Body of pancreas (tissue), 4 donors: ENCODE results near the gene ZNF287. TPM values are rescaled to one million over a fixed set of nuclear protein-coding genes. Genes with fewer than 3 reads are reported as not detected.

Experiments used
- ATAC-seq: fragments of 150-250 bp; one replicate; pipeline ENCODE4 v1.9.1; 2016
- DNase-seq, 4 donors: peaks; one replicate each; pipeline ENCODE4 v3.0.0-alpha.2; 2019
- H3K27ac ChIP-seq, 4 donors: fragments of 200-600 bp; sonication (generic); 1 replicate in 3 of 4; 2 replicates in 1 of 4; pipeline versions ENCODE4 v1.5.1 to v1.6.1; 2016 to 2019; ENCODE audit warnings: mild to moderate bottlenecking in 1 of 4, mixed read lengths in 1 of 4, moderate library complexity in 1 of 4
- H3K27me3 ChIP-seq, 2 donors: fragments of 200-600 bp; sonication (generic); one replicate each; pipeline ENCODE4 v1.6.0; 2016; ENCODE audit warnings: mild to moderate bottlenecking in 1 of 2
- H3K36me3 ChIP-seq, 2 donors: fragments of 200-600 bp; sonication (generic); replicated peaks in 1 of 2; 2 replicates each; pipeline ENCODE4 v1.5.1; 2016; ENCODE audit warnings: low read depth in 2 of 2; ENCODE audit not compliant: insufficient read depth in 1 of 2
- H3K4me1 ChIP-seq: fragments of 200-600 bp; sonication (generic); one replicate; pipeline ENCODE4 v1.6.0; 2016
- H3K4me3 ChIP-seq, 2 donors: fragments of 200-600 bp; sonication (generic); 1 replicate in 1 of 2; 2 replicates in 1 of 2; pipeline ENCODE4 v1.5.1; 2016 to 2019
- H3K9me3 ChIP-seq, 3 donors: fragments of 200-600 bp; sonication (generic); 1 replicate in 2 of 3; 2 replicates in 1 of 3; pipeline ENCODE4 v1.5.1; 2016
- POLR2A ChIP-seq, 3 donors: fragments of 450-650 bp; IDR thresholded peaks; one replicate each; pipeline ENCODE4 v1.6.1; 2016; ENCODE audit warnings: antibody characterized with exemption in 3 of 3, mild to moderate bottlenecking in 2 of 3
- WGBS, 2 donors: methylation state at CpG; one replicate each; pipeline ENCODE4 v1.1.5; 2017; 5-methylcytosine and 5-hydroxymethylcytosine counted together
- intact Hi-C: fragments of 100-400 bp; cut with DNase I; formaldehyde crosslinking; loops from one replicate; pipeline ENCODE4 v1.15.1; 2023
- total RNA-seq, 2 donors: library from RNA; depleted of rRNA; stranded (reverse); fragments of >200 nt; gene quantifications; one replicate each; pipeline ENCODE4 v1.1.0, GENCODE V29; 2016
- TF ChIP-seq, protein P1 (sequence below), 7 experiments: fragments of 450-650 bp in 4 of 7; fragments of 200-600 bp in 3 of 7; sonication (generic) in 3 of 7; IDR thresholded peaks; one replicate each; pipeline ENCODE4 v1.5.1; 2016 to 2019; ENCODE audit warnings: antibody characterized with exemption in 7 of 7

Gene ZNF287
- total RNA-seq, 2 donors from 2014 or later: 4.4 to 7.6 TPM

DNA sequence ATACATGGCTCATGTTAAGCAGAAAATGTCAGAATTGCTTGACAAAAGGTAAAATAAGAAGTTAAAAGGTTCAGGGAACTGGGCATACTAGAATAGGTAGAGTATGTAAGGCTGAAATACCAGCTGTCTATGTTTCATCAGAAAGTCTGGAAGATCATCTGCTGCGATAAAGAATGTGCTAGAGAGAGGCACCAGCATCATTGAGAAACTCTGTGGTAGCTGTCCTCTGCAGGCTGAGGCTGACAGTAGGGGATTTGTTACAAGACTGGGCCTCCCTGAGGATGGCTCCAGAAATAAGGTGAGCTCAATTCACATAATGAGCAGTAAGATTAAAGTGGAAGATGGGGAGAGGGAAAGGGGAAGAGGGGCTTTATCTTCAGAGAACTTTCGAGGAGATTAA lies 4.5 kb upstream of the ZNF287 start:
- WGBS, 2 donors: 52 to 61% methylated on average over 2 of the region's 2 CpGs
- Histone ChIP-seq H3K4me1 (peaks cover 3% of the 10 kb centered on the region), H3K9me3 (no peaks in the 10 kb centered on the region), H3K27me3 (no peaks in the 10 kb centered on the region), H3K4me3 (no peak overlapping the region), H3K36me3 (no peaks in the 10 kb centered on the region), H3K27ac (no peak overlapping the region)
- DNase-seq (no peak), ATAC-seq (no peak)
- TF ChIP-seq POLR2A (IDR thresholded peaks at IDR 0.05): no peak
- TF ChIP-seq, protein P1, sequence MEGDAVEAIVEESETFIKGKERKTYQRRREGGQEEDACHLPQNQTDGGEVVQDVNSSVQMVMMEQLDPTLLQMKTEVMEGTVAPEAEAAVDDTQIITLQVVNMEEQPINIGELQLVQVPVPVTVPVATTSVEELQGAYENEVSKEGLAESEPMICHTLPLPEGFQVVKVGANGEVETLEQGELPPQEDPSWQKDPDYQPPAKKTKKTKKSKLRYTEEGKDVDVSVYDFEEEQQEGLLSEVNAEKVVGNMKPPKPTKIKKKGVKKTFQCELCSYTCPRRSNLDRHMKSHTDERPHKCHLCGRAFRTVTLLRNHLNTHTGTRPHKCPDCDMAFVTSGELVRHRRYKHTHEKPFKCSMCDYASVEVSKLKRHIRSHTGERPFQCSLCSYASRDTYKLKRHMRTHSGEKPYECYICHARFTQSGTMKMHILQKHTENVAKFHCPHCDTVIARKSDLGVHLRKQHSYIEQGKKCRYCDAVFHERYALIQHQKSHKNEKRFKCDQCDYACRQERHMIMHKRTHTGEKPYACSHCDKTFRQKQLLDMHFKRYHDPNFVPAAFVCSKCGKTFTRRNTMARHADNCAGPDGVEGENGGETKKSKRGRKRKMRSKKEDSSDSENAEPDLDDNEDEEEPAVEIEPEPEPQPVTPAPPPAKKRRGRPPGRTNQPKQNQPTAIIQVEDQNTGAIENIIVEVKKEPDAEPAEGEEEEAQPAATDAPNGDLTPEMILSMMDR (IDR thresholded peaks at IDR 0.05): no peak
- intact Hi-C loops: no loop called here

DNA sequence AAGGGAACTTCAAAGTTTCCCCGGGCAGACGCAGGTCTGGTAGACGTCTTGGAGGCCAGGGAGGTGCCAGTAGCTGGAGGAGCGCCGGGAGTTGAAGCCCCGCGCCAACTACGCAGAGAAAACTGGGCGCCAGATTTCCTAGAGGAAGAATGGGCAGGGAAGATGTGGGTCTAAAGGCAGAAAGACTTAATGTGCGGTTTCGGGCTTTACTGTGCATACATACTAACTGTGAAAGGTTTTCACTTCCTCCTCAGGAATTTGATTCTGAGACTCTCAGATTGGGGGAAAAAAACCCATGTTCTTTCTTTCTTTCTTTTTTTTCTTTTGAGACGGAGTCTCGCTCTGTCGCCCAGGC lies 331 bp upstream of the ZNF287 start:
- DNase-seq: no peak
- H3K36me3 ChIP-seq: no peaks in the 10 kb centered on the region
- H3K27me3 ChIP-seq: no peaks in the 10 kb centered on the region
- intact Hi-C loops: no loop called here
- 18 to 21% methylated on average over 14 of the region's 14 CpGs for WGBS, 2 donors
- TF ChIP-seq POLR2A (IDR thresholded peaks at IDR 0.05): no peak
- peak overlapping the region in 1 of 2 donors; percentile 45 for H3K4me3 ChIP-seq
- ATAC-seq: no peak
- H3K4me1 ChIP-seq: peaks cover 8% of the 10 kb centered on the region
- no peak overlapping the region for H3K27ac ChIP-seq
- no peaks in the 10 kb centered on the region for H3K9me3 ChIP-seq

DNA sequence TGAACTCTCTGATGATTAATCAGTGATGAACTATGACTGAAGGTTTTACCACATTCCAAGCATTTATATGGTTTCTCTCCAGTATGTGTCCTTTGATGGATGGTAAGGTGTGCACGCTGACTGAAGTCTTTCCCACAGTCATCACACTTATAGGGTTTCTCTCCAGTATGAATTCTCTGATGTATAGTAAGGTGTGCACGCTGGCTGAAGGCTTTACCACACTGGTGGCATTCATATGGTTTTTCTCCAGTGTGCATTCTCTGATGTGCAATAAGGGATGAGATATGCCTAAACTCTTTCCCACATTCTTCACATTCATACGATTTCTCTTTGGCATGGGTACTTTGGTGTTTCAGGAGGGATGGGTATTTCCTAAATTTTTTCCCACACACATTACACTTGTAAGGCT lies 16.4 kb downstream of the ZNF287 start:
- Histone ChIP-seq H3K9me3 (peaks cover 0 to 35% (median 7%) of the 10 kb centered on the region in 3 donors), H3K27ac (no peak overlapping the region), H3K27me3 (no peaks in the 10 kb centered on the region), H3K4me1 (no peaks in the 10 kb centered on the region), H3K36me3 (peaks cover 0 to 9% of the 10 kb centered on the region in 2 donors), H3K4me3 (no peak overlapping the region)
- TF ChIP-seq, protein P1 (IDR thresholded peaks at IDR 0.05): no peak
- TF ChIP-seq POLR2A (IDR thresholded peaks at IDR 0.05): no peak
- no peak for ATAC-seq
- WGBS, 2 donors: 98 to 99% methylated on average over 3 of the region's 3 CpGs
- no peak for DNase-seq
- intact Hi-C loops: no loop called here

DNA sequence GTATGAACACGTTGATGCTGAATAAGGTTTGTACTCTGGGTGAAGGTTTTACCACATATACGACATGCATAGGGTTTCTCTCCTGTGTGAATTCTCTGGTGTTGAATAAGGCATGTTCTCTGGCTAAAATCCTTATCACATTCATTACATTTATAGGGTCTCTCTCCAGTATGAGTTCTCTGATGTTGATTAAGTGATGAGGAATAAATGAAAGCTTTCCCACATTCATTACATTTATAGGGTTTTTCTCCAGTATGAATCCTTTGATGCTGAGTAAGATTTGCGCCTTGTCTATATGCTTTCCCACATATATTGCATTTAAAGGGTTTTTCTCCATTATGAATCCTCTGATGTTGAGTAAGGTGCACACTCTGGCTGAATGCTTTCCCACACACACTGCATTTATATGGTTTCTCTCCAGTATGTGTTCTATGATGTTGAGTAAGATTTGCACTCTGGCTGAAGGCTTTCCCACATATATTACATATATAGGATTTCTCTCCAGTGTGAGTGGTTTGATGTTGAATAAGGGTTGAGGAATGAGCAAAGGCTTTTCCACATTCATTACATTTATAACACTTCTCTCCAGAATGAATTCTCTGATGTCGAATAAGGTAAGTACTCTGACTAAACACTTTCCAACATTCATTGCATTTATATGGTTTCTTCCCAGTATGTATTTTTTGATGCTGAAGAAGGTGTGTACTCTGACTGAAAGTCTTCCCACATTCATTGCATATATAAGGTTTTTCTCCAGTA lies 16.9 kb downstream of the ZNF287 start:
- no peaks in the 10 kb centered on the region for H3K4me1 ChIP-seq
- intact Hi-C loops: no loop called here
- H3K9me3 ChIP-seq: peaks cover 0 to 35% (median 5%) of the 10 kb centered on the region in 3 donors
- H3K27me3 ChIP-seq: no peaks in the 10 kb centered on the region
- H3K27ac ChIP-seq: no peak overlapping the region
- H3K36me3 ChIP-seq: peaks cover 0 to 9% of the 10 kb centered on the region in 2 donors
- TF ChIP-seq, protein P1 (IDR thresholded peaks at IDR 0.05): no peak
- TF ChIP-seq POLR2A (IDR thresholded peaks at IDR 0.05): no peak
- ATAC-seq: no peak
- DNase-seq: no peak
- H3K4me3 ChIP-seq: no peak overlapping the region
- WGBS, 2 donors: 98% methylated on average over 4 of the region's 4 CpGs

GRCh38 chr17:16537130-16537458 lies 31.9 kb downstream of the ZNF287 start:
- Histone ChIP-seq H3K27ac (peak overlapping the region; percentile 1 to 95 (median 93)), H3K4me3 (no peak overlapping the region), H3K9me3 (no peaks in the 10 kb centered on the region), H3K4me1 (peaks cover 8% of the 10 kb centered on the region), H3K27me3 (no peaks in the 10 kb centered on the region), H3K36me3 (no peaks in the 10 kb centered on the region)
- intact Hi-C loops: no loop called here
- TF ChIP-seq, protein P1 (IDR thresholded peaks at IDR 0.05): no peak
- no peak for TF ChIP-seq POLR2A (IDR thresholded peaks at IDR 0.05)
- DNase-seq (no peak), ATAC-seq (no peak)
- WGBS, 2 donors: 36 to 42% methylated on average over 2 of the region's 2 CpGs
